ENCODE results near the gene PLA2R1.

The PLA2R1 gene

DNA sequence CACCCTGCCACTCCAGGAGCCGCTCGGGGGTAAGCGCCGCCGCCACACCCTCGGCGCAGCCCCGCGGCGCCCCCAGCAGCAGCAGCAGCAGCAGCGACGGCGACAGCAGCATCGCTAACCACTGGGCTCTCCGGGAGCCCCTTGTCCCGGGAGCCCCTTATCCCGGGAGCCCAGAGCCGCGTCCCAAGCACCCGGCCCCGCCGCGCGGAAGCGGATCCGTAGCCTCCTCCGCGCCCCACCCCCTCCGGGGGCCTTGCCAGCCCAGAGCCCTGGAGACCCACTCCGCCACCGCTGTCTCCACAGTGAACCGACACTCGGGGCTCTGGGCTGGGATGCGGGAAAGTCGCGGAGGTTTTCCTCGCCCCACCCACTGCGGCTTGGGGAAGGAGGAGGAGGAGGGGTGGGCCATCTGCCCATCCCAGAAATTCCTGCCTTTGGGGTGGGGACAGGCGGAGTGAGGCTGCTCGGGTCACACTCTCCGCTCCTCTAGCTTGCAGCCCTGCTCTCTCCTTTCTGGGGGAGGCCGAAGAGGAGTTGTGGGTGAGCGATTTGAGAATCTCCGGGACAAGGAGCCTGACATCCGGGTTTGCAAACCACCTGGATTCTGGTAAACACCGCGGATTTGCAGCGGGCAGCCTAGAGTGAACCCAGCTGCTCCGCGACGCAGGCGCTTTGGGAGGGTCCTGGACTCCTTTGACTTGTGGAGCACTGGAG lies at the start of gene PLA2R1:
PLA2R1 (minus strand) TSS at position 324 of the 714 bp plus-strand sequence; CDS start at position 112, 212 bp downstream.
- DNase-seq: no peak

DNA sequence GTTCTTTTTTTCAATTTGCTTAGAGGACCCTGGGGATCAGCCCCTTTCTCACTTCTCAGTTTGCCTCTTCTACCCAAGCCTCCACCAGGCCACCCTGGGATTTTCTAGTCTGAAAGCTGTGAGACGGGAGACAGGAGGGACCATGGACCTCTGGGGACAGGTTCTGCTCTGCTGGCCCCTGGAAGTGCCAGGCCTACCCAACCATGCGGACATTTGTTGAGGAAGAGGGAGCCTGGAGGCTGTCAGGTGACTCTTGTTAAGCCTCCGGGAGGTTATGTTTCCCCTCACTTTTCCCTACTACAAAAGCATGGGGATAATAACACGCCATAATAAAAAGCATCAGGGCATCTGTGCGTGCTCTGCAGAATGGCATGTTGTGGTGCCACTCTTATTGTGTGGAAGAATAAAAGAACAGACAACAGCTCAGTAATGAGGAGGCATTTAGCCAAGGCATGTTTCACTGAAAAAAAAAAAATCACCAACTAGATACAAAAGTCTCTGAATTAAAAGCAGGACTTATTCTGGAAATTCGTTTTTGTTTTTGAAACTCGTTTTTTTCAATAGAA lies 48.3 kb upstream of the PLA2R1 start:
- DNase-seq: no peak

DNA sequence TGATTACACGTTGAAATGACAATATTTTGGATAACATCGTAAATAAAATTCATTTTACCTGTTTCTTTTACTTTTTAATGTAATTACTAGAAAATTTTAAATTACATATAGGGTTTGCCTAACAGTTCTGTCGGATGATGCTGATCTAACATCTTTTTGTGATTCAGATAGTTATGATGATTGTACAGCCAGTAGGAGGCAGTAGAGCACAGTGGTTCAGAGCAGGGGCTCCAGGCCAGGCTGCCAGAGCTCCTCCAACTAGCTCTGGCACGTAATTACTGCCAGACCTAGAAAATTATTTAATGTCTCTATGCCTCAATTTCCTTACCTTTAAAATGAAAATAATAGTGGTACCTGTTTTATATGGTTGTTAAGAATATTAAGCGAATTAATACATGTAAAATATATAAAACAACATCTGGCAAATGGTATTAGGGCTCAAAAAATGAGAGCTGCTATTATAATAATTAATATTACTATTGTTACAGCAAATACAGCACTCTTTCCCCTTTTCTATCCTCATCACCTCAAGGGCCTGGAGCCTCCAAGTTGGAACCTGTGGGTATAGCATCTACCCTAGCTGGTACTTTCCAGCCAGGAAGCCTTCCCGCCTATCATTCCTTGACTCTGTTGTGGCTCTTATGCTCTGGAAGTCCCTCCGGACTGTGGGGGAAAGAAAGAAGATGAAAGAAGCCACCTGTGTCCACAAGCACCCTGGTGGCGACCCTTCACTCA lies 47.7 kb upstream of the PLA2R1 start:
- DNase-seq: no peak

DNA sequence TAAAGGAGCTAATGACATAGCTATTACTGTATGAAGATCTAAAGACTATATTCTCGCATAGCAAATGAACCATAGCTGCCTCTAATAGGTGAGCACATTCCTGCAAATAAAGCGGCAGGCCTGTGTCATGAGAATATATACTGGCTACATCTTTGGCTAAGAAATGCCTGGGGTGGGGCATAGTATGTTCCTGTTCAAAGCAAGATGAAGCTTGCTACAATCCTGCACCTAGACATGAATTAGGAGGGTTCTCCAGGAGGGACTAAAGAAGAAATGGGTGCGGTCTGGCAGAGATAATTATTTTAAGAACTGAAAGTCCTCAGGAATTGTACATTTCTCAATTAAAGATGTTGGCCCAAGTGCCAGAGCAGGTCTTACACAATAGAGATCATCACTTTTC lies 46.8 kb upstream of the PLA2R1 start:
- DNase-seq: no peak

DNA sequence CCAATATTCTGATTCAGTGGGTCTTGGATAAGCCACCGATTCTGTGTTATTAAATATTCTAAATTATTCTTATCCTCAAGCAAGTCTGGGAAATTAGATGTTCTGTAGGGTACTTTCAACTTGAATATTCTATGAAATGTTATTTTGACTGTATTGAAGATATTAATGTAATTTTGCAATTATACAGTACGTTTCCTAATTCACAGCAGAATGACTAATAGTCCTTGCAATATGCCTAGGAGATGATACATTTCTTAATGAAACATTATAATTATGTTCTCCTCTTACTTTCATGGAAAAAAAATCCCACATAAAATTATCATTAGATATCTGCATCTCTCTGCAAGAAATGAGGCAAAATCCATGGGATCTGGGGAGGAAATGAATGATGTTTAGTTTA lies 46.2 kb upstream of the PLA2R1 start:
- no peak for DNase-seq

DNA sequence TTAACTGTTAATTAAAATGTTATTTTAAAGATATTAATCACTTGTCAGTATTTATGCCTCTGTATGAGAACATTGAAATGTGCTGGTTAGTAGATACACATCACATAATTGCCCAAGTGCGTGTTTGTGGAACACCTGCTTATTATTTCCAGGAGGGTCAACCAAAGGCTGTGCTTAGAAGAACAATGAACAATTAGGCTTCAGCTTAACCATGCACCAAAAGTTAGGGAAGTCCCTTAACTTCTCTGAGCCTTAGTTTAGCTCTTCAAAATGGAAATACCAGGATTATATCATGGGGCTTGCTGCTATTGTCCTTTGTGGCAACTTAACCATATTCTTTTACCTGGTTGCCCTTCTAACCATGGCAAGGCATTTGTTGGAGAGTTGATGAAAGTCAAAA lies 43.0 kb upstream of the PLA2R1 start:
- DNase-seq: no peak

DNA sequence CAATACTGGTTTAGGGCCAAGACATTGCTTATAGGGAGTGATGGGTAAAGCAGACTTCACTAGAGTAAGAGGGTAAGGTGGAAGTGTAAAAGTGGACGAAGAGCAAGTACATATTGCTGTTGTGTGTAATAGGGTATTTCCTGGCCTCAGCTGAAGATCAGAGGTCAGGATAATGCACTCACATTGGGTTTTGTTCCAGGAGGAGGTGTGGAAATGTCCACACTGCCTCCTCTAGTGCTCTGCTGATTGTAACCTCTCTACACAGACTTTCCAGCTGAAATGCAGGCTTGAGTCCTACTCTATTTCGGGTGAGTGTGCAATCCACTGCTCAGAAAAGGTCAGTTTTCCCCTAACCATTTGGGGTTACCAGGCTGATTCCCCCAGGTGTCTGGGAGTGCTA lies 41.7 kb upstream of the PLA2R1 start:
- DNase-seq: no peak

DNA sequence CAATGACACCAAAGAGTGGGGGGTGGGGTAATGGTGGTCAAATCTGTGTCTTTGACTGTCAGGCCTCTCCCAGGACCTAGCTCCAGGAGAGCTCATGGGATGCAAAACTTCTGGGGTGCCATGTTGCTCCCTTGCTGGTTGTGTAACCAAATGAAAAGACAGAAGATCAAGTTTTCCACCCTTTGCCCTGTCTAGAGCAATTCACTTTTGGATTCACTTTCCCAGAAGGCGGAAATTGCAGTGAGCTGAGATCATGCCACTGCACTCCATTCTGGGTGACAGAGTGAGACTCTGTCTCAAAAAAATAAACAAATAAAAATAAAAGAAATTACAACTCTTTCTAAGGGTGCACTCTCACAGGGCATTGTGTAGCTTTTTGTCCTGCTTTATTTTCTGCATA lies 34.9 kb upstream of the PLA2R1 start:
- DNase-seq: no peak

DNA sequence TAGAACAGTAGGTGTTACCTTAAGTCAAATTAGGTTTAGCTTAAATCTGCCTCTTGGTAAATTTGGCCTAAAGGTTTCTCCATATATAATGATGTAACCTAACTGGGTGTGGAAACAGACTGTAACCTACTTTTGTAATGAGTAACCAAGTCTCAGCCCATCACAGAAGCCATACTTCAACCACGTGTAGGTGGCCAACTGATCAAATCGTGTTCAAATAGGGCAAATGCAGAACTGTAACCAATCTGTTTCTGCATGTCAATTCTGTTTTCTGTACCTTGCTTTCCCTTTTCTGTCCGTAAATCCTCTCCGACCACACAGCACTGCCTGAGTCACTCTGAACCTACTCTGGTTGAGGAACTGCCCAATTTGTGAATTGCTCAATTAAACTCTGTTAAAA lies 34.0 kb upstream of the PLA2R1 start:
- no peak for DNase-seq

DNA sequence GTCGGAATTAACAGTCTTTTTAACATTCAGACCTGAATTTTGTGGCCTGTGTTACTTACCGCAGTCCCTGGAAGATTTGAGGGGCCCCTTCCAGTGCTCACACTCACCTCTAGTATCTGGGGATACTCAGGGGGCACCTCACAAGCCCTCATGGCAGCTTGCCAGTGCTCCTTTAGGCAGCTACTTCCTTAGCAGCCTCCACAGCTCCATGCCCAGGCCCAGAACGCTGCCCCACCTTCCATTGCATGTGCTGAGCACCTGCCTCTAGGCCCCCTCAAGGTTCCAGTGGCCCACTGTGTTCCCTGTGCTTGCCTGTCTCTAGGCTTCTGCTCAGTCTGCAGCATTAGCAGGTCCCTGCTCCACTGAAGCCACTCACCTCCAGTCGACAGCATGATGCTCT lies 30.0 kb upstream of the PLA2R1 start:
- no peak for DNase-seq

DNA sequence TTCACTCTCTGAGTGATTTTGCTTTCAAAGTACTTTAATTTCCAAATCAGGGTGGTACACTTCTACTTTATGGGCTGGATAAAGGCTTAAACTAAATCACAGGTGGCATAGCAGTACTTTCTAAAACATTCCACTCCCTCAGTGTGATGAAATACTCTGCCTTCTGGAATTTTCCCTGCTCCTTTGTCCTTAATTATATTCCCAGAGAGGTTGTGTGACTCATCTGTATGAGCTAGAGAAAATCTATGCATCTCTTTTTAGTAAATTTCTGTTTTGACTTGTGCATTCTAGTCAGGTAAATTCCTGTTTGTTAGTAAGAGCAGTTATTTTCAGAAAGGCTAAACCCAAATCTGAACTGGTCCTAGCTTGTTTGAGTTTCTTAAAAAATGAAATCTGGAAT lies 29.0 kb upstream of the PLA2R1 start:
- DNase-seq: no peak

DNA sequence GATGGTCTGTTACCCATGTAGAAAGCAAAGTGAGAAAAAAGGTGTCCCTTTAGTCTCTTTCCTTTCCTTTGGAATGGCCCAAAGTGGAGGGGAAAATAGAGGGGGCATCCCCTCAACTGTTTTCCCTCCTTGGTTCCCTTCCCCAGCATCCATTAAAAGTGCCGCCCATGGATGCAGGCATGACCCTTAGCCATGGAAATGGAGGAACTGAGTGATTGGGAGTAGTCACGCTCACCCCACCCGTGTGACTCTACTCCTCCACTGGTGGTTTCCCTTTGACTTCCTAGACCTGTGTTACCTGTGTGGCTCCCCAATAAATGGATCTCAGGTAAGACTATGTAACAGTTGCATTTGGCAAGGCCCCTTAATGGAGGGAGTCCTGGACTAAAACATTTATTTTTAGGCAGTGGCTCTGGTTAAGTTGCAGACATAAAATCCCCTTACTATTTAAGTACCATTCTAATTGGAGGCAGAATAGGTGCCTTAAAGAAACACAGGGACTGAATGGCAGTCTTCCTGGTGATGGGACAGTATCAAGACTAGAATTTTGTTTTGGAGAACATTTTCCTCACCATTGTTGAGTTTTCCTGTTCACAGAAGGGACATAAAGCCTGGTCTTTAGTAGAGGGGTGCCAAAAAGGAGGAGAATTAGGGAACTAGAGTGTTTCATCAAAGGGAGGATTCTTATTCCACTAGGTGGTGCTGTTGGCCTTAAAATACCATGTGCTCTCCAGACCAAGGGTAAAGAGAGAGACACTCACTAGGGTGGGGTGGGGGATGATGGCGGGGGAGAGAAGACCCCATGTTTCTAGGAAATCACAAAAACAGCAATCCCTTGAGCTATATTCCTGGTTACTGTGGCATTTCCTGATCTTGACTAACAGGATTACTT lies 25.7 kb upstream of the PLA2R1 start:
- no peak for DNase-seq

DNA sequence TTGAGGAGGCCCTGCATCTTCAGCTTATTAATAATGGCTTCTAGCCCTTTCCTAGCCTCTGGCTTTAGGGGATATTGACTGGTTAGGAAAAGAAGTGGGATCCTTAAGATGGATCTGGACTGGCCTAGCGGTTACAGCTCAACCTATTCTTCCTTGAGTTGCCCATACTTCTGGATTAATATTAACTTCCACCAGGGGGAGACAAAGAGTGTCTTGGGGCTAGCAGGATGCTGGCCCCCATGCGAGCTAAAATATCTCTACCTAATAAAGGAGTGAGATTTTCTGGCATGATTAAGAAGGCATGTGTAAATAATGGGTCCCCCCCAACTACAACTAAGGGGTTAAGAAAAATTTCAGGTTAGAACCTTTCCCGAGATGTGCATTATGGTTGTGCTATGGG lies 23.2 kb upstream of the PLA2R1 start:
- DNase-seq: no peak

DNA sequence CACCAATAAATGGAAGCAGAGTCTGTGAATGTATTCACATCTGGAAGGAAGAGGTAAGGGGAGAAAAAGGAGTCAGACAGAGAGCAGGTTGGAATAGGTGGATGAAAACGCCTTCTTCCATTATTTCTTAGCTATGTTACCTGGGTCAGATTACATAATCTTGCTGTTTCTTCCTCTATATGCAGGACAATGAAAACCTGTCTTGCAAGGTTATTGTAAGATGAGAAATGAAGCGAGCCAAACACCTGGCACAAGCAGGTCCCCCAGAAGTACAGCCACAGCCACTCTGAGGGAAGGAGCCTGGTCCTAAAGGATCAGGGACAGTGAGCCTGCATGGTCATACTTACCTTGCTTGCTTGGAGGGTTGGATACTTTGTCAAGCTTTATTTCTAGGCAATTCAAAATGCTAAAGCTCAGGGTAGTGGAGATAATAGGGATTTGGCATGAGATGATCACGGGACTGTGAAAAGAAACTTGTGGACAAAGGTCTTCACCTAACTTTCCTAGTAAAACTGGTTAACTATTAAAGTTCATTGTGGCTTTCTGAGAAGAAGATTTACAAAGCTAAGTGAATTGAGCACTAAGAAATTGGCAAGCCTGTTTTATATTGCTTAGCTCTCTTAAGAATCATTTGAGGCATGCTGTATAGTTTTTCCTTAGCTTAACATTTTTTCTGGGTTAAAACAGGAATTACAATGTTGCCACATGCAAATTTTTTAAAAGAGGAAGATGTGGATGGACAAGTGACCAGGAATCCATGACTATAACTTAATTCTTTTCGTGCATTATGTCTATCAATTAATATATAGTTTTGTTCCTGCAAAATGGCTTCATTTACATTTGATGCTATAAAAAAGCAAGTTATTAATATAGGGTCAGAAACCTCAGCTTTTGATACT lies 15.7 kb upstream of the PLA2R1 start:
- no peak for DNase-seq

DNA sequence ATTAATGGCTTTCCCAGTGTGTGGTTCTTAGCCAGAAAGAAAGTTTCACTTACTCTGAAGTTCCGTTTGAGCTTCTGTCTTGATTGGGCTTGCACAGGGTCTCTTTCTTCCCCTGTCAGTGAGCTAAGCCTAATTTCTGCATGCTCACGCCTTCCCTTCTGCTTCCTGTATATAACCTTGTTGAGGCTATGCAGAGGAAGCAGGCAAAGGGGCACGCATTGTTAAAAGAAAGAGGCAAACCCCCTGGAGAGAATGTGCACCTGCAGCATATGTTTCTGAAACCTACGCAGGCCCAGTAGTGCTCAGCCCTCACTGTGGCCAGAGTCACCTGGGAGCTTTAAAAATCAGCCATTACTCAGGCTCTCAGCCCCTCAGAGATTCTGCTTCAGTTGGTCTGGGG lies 14.5 kb upstream of the PLA2R1 start:
- DNase-seq: no peak

DNA sequence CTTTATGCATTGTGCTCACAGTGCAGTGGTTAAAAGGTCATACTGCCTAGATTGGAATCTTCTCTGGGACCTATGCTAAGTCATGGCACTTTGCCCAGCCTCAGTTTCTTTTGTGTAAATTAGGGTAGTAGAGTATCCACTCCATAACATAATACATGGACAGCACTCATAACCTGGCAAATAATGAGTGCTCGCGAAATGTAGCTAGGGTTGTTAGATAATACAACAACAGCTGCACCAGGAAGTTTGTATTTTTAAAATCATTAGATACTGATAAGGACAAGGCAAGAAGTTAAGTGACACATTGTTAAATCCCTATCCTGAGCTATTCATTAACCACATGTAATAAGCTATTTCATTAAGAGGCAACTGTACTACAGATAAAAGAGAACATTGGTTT lies 13.8 kb upstream of the PLA2R1 start:
- DNase-seq: no peak

DNA sequence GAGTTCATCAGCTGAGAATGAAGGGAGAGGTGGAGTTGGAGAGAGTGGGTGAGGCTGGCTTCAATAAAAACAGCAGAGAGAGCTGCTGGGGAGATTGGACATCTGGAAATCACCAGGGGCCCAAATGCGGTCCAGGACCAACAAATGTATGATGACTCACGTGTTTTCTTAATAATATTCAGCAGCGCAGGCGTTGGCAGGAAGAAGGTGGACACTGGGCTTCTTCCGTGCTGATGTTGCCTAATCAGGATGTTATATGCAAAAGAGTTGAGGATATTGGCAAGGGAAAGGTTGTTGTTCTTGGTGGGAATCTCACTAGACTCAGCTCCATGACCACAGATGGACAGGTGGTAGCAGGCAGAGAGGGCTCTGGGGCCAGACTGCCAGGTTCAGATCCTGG lies 12.8 kb upstream of the PLA2R1 start:
- DNase-seq: no peak

DNA sequence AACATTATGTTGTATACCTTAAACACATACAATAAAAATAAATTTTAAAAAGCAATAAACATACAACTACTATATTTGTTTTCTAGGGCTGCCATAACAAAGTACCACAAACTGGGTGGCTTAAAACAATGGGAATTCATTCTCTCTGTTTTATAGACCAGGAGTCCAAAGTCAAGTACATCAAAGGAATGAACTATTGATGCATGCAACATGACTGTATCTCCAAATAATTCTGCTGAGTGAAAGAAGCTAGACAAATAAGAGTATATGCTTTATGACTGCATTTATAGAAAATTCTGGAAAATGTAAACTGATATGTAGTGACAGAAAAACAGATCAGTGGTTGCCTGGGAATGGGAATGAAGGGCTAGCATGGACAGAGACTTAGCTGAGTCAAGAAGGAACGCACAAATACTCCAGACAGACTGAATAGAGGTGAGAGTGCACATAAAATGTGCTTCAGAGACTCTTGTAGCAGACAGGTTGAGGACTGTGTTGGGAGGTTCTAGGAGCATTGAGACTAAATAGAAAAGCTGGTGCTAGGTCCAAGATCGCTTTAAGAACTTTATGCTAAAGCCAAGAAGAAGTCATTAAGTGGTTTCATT lies 11.0 kb upstream of the PLA2R1 start:
- no peak for DNase-seq

DNA sequence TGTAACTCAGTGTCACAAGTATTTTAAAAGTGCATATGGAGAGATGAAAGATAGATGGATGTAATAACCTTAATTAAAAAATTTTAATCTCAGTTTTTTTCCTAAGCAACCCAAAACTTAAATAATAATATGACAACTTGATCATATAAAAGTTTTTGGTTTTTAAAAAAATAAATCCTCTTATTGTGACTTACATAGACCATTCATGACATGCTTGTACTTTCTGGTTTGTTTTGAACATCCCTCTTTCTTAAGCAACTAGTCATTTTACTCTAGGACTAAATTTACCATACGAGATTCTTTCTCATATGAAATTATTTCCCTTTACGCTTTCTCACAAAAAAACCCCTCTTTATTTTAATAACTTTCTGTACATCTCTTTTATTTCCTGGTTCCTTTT lies 6.5 kb upstream of the PLA2R1 start:
- no peak for DNase-seq

DNA sequence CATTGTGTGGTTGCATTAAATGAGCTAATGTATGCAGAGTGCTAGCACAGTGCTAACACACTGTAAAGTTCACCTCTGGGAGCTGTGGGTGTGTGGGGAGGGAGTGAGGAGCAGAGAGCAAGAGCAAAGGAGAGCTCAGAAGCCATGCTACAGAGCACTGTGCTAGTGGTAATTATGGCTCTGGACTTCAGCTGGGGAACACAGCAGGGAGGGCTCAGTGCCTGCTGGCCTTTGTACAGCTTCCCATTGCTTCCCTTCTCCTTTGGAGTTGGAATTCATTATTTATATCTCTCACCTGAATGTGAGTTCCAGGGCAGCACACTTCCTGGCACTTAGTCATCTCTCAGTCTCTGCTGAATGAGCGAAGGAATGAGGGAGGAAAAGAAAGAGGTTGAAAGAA lies 2.5 kb upstream of the PLA2R1 start:
- no peak for DNase-seq

DNA sequence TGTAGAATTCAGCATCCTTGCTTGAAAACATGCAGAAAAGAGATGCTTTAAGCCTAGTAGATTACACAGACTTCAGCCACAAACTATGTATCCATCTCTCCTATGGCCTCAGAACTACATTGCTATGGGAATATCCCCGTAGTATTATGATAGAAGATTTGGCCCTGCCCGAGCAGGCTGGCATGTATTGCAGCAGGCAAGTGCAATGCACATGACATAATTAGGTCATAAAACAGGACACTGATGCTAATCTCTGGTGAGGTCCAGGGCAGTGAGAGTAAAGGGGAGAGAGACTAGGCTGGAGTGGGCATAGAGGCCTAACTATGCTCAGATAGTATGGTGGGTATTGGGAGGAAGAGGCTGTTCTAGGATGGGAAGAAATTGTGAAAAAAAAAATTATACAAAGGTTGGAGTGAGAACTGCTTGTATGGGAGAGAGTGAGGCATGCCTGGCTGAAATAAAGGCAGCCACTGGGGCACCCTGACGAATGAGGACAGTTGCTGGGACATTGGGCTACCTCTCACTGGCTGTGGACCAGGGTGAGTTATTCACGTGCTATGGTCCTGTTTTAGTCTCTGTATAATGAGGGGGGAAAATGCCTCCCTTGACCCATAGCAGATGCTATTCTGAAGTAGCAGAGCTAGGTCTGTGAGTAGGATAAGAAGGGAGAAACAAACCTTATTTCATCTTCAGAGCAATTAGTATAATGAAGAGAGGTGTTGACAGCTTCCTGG lies 1.6 kb upstream of the PLA2R1 start:
- no peak for DNase-seq
